OCI-LY7 (cell line): ENCODE measurements around the gene CGRRF1. TPM values are rescaled to one million over a fixed set of nuclear protein-coding genes. Genes with fewer than 3 reads are reported as not detected.

ENCODE experiments used
- BruUV-seq: library from RNA; stranded (reverse); fragments of 400-500 nt; replicated peaks from 2 replicates; lab custom pipeline; 2021; lab: Mats Ljungman, UMichigan
- CTCF ChIA-PET: fragments of 300-600 bp; sonication (Branson Sonifier 250); formaldehyde crosslinking; loops from one replicate; lab custom pipeline; 2022; ENCODE audit warnings: antibody characterized with exemption; ENCODE audit not compliant: unreplicated experiment; lab: Charles Lee
- POLR2A ChIA-PET: fragments of 300-600 bp; sonication (Branson Sonifier 250); formaldehyde crosslinking; loops from one replicate; lab custom pipeline; 2022; ENCODE audit warnings: antibody characterized with exemption; lab: Charles Lee
- DNase-seq: peaks from one replicate; pipeline ENCODE4 v3.0.0-alpha.2; 2015; ENCODE audit warnings: low spot score
- H2AFZ ChIP-seq: fragments of 200-600 bp; sonication (generic), shearing (Covaris generic); 2 replicates; pipeline ENCODE4 v1.6.1; 2014; ENCODE audit warnings: mild to moderate bottlenecking, antibody characterized with exemption, low read length, moderate library complexity
- H3K27ac ChIP-seq: fragments of 200-600 bp; sonication (generic); 2 replicates; pipeline ENCODE4 v1.5.1; 2014; ENCODE audit warnings: mixed run types, low read depth, mild to moderate bottlenecking, moderate library complexity, low read length, inconsistent platforms; ENCODE audit not compliant: poor library complexity, severe bottlenecking
- H3K36me3 ChIP-seq: fragments of 200-600 bp; sonication (generic); 2 replicates; pipeline ENCODE4 v1.6.1; 2014; ENCODE audit warnings: mild to moderate bottlenecking, antibody characterized with exemption, low read length, moderate library complexity, mixed read lengths; ENCODE audit not compliant: insufficient read depth
- H3K4me1 ChIP-seq: fragments of 200-600 bp; sonication (generic); 2 replicates; pipeline ENCODE4 v1.5.1; 2014; ENCODE audit warnings: mild to moderate bottlenecking, low read length; ENCODE audit not compliant: insufficient read depth, poor library complexity, severe bottlenecking
- H3K4me2 ChIP-seq: fragments of 200-600 bp; sonication (generic); 2 replicates; pipeline ENCODE4 v1.6.1; 2014; ENCODE audit warnings: mild to moderate bottlenecking, low read length
- H3K4me3 ChIP-seq: fragments of 200-600 bp; sonication (generic); 2 replicates; pipeline ENCODE4 v1.5.1; 2014; ENCODE audit warnings: mild to moderate bottlenecking, low read depth, low read length; ENCODE audit not compliant: poor library complexity, severe bottlenecking
- H3K79me2 ChIP-seq: fragments of 200-600 bp; sonication (generic); 2 replicates; pipeline ENCODE4 v1.6.1; 2016; ENCODE audit warnings: low read depth, mild to moderate bottlenecking, low read length, moderate library complexity, mixed read lengths; ENCODE audit not compliant: insufficient read depth
- H3K9me2 ChIP-seq: fragments of 200-600 bp; sonication (generic); 2 replicates; pipeline ENCODE4 v1.6.1; 2016; ENCODE audit warnings: mild to moderate bottlenecking, low read length, mixed read lengths; ENCODE audit not compliant: insufficient read depth
- H3K9me3 ChIP-seq: fragments of 200-600 bp; sonication (generic); 2 replicates; pipeline ENCODE4 v1.6.1; 2014; ENCODE audit warnings: mild to moderate bottlenecking, mixed run types, low read length, mixed read lengths
- H4K20me1 ChIP-seq: fragments of 200-600 bp; sonication (generic); 2 replicates; pipeline ENCODE4 v1.6.1; 2014; ENCODE audit warnings: mild to moderate bottlenecking, antibody characterized with exemption, low read length, moderate library complexity, mixed read lengths; ENCODE audit not compliant: insufficient read depth
- CTCF ChIP-seq: fragments of 200-600 bp; sonication (generic); conservative IDR thresholded peaks from 2 replicates; pipeline ENCODE4 v1.5.1; 2014; ENCODE audit warnings: mild to moderate bottlenecking, antibody characterized with exemption, low read length, moderate library complexity, mixed read lengths
- EZH2phosphoT487 ChIP-seq: fragments of 200-600 bp; sonication (generic); IDR thresholded peaks from 2 replicates; pipeline ENCODE4 v1.6.1; 2018; ENCODE audit warnings: low read depth, borderline replicate concordance, mild to moderate bottlenecking, mixed run types, antibody characterized with exemption, low read length, moderate library complexity, mixed read lengths
- intact Hi-C: fragments of 100-400 bp; cut with micrococcal nuclease; formaldehyde crosslinking; loops from one replicate; pipeline ENCODE4 v1.10.0; 2022; ENCODE audit not compliant: unreplicated experiment
- total RNA-seq, 2 experiments: library from RNA; depleted of rRNA in 1 of 2; stranded (reverse); fragments of >200 nt in 1 of 2; shearing (Covaris generic) in 1 of 2; gene quantifications; 2 replicates each; pipeline ENCODE4 v1.2.3, GENCODE V29; 2014 to 2022

Gene CGRRF1
- total RNA-seq, 2 experiments from 2014 or later: 8.4 to 13.4 TPM

DNA sequence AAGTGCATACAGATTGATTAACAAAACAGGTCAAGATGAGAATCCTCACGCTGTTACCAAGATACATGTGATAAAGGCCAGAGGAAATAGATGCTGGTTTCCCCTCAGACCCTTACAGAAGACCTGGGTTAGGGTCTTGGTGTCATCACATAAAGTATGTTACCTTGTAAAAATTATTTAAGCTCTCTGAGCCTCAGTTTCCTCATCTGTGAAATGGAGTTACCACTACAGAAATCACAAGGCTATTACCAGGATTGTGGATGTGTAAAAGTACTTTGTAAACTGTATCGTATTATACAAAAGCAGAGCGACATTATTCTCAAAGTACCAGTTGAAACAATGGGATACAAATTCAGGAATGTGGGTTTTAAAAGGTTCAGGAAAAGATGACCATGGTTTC is 71.2 kb downstream of the CGRRF1 start:
- intact Hi-C loops: no loop called here
- no TSS peak for BruUV-seq
- Histone ChIP-seq H3K27ac (no peak overlapping the region), H3K4me2 (no peak overlapping the region), H2AFZ (no peak overlapping the region), H3K9me2 (no peaks in the 10 kb centered on the region), H3K4me1 (no peaks in the 10 kb centered on the region), H4K20me1 (no peaks in the 10 kb centered on the region), H3K9me3 (no peaks in the 10 kb centered on the region), H3K36me3 (no peaks in the 10 kb centered on the region), H3K79me2 (no peaks in the 10 kb centered on the region), H3K4me3 (no peak overlapping the region)
- DNase-seq: no peak
- TF ChIP-seq EZH2phosphoT487: no peak
- TF ChIP-seq CTCF: no peak
- ChIA-PET POLR2A (interaction anchor here (0.5 to 1.0 kb wide), 2 partner anchors 10 to 632 kb away, joined by 3 read pairs; no protein-coding TSS in a partner anchor), CTCF (no interaction called here)

DNA sequence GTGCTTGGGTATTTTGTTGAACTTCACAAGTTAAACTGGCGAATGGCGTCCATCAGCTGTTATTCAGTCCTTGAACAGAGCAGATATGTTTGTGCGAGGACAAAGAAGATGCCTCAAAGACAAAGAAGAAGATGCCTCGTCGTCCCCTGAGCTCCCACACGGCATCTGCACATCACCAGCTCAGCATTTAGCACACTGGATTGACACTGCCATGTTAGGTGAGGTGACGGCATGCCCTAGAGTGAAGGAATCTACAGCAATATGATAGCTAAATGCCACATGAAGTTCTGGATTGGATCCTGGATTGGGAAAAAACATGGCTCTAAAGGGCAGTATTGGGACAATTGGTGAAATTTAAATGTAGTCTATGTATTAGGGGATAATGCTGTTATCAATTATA is 72.6 kb downstream of the CGRRF1 start:
- no TSS peak for BruUV-seq
- Histone ChIP-seq H3K79me2 (no peaks in the 10 kb centered on the region), H3K27ac (no peak overlapping the region), H3K36me3 (no peaks in the 10 kb centered on the region), H3K9me3 (no peaks in the 10 kb centered on the region), H3K4me1 (no peaks in the 10 kb centered on the region), H3K4me2 (no peak overlapping the region), H3K9me2 (no peaks in the 10 kb centered on the region), H3K4me3 (no peak overlapping the region), H4K20me1 (no peaks in the 10 kb centered on the region), H2AFZ (no peak overlapping the region)
- intact Hi-C loops: no loop called here
- DNase-seq: no peak
- no peak for TF ChIP-seq EZH2phosphoT487
- TF ChIP-seq CTCF: no peak
- ChIA-PET POLR2A (no interaction called here), CTCF (no interaction called here)

GRCh38 chr14:54584097-54584496 is 74.4 kb downstream of the CGRRF1 start:
- CTCF ChIA-PET: no interaction called here
- Histone ChIP-seq H4K20me1 (no peaks in the 10 kb centered on the region), H2AFZ (no peak overlapping the region), H3K9me2 (no peaks in the 10 kb centered on the region), H3K27ac (no peak overlapping the region), H3K9me3 (no peaks in the 10 kb centered on the region), H3K4me3 (no peak overlapping the region), H3K4me1 (no peaks in the 10 kb centered on the region), H3K4me2 (no peak overlapping the region), H3K36me3 (no peaks in the 10 kb centered on the region), H3K79me2 (no peaks in the 10 kb centered on the region)
- no TSS peak for BruUV-seq
- TF ChIP-seq CTCF: no peak
- no peak for DNase-seq
- POLR2A ChIA-PET: no interaction called here
- intact Hi-C loops: no loop called here
